AG10803 (cell line): ENCODE results near the gene GIPC1.

ENCODE experiments used
- DNase-seq: peaks from one replicate; pipeline ENCODE4 v3.0.0; 2010; ENCODE audit warnings: low read depth
- H3K4me3 ChIP-seq: 2 replicates; pipeline ENCODE4 v1.5.1; 2011; ENCODE audit warnings: mild to moderate bottlenecking, low read length, control low read depth
- CTCF ChIP-seq: conservative IDR thresholded peaks from 2 replicates; pipeline ENCODE4 v1.5.1; 2011; ENCODE audit warnings: mild to moderate bottlenecking, low read length, control low read depth, inconsistent platforms

Gene GIPC1

DNA sequence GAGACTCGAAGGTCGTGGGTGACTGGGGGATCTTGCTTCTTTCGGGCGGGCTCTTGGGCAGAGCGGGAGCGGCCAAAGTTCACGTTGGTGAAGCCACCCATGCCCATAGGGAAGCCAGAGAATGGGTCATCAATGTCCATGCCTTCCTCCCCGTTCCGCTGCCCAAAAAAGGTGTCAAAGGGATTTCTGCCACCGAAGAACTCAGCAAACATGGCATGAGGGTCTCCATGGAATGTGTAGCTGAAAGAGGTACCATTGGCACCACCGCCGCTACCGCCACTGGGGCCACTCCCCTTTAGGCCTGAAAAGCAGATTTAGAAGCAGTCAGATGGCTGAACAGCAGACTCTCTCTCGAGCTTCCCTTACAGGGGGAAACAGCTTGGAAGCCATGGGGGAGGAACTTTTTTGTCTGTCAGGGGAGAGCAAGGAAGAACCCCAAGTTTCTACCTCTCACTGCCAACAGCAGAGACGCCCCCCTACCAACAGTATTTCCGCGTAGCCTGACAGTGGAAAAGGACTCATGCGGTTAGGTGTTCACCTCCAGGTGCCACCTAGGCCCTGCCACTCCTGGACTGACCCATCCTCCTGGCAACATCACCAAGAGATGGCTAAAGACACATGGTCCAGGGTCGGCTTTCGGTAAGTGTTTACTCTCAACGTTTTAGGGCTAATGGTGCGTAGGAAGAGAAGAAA is 21.0 kb upstream of the GIPC1 start:
- peak overlapping the region; percentile 95 for H3K4me3 ChIP-seq
- TF ChIP-seq CTCF = no peak
- DNase-seq = no peak

DNA sequence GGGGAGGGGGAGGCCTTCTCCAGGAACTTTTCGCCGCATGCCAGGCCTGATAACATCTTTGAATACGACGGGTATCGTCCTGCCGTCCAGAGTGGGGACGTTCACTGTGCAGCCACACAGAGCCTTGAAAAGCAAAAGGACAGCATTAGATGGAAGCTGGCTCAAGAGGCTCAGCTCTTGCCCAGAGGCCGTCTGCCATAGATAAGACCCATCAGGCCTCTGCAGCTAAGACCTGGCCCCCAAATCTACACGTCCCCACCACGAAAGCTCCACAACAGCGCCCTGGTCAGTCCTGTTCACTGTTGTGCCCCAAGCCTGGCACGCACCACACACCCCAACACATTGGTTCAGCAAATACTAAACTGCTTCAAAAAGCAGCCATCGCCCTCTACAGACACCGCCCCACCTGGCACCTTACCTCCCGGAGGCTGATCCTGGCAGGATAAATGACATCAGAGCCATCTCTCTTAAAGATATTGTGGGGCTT is 20.2 kb upstream of the GIPC1 start:
- DNase-seq = no peak
- H3K4me3 ChIP-seq = peak overlapping the region; percentile 95
- no peak for TF ChIP-seq CTCF

DNA sequence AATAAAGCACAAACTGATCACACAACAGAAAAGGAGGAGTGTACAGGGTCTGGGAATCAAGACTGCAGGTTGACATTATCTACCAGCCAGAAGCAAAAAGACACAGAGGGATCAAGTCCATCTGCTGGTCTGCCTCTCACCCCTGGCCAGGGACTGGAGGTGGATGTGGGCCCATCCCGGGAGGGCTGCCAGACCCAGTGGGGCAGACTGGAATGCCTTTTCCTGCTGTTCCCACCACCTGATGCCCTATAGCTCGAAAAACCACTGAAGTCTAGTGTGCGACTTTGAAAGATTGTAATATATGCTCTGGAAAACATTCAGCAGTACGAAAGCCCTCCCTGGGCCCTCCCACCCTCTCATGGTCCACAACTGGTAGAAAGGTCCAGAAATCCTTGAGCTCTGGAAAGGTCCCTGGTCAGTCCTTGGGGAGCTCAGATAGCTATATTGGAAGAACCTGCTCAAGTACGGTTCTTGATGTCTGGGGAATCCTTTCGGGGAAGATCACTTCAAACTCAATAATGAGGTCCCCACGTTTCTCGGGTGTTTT is 19.6 kb upstream of the GIPC1 start:
- TF ChIP-seq CTCF = no peak
- peak overlapping the region; percentile 95 for H3K4me3 ChIP-seq

DNA sequence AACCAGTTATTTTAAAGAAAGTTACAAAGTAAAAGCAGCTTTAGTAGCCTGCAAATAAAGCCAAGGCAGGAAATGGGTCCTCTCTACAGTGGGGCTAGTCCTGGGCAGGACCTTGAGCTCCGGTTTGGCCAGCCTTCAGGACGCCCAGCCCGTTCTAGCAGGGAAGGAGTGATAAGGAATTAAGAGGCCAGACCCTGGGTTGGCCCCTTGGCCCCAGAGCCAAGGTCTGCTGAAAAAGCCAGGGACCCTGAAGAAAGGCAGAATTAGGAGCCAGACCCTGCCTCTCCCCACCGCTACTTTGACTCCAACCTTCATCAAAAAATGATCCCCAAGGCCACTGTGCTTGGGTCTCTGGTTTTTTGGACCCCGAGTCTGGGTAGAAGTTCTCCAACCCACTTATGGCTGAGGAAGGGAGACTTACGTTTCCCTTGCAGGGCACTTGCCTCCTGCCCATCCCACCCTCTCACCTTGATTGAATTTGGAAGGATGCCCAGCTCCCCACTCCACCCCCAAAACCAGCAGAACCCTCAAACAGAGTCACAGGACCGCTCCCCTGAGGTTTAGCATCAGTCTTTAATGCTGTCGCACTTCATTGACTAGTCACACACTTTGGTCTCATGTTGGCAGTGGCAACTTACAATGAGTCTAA is 18.4 kb upstream of the GIPC1 start:
- no peak for TF ChIP-seq CTCF
- DNase-seq = no peak
- no peak overlapping the region for H3K4me3 ChIP-seq

More for the DNA sequence above, 19.6 kb upstream of the GIPC1 start:
- no peak for DNase-seq

- TF ChIP-seq CTCF = no peak
These were observed 16.6 kb upstream of the GIPC1 start for GRCh38 chr19:14512406-14512961.

DNA sequence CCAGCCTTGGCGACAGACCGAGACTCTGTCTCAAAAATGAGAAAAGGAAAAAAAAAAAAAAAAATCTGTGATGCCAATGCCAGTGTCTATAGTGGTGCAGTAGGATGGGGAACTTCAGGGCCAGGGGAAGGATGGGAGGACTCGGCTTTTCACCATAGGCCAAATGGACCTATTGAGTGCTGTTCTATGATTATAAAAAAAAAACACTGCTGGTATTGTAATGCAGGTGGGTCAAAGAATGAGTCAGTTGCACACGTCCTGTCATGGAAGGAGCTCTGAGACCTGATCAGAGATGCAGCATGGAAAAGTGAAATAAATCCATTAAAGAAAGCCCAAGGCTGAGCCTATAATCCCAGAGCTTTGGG is 15.3 kb upstream of the GIPC1 start:
- TF ChIP-seq CTCF = no peak
- DNase-seq = no peak
- peak overlapping the region; percentile 22; the same call in 1 of the 2 replicates for H3K4me3 ChIP-seq

More at GRCh38 chr19:14512406-14512961, 16.6 kb upstream of the GIPC1 start:
- H3K4me3 ChIP-seq = no peak overlapping the region
- DNase-seq = no peak
